Activated T-cell treated with anti-CD3 and anti-CD28 coated beads for 4 hours (primary cell): ENCODE measurements around the gene FAM174B.

Experiments used
- DNase-seq: peaks from one replicate; pipeline ENCODE4 v3.0.0-alpha.2; 2020

Gene FAM174B

GRCh38 chr15:92599394-92599970 is 56.1 kb downstream of the FAM174B start:
- no peak for DNase-seq

GRCh38 chr15:92597548-92597947 is 58.0 kb downstream of the FAM174B start:
- DNase-seq, result no peak

GRCh38 chr15:92596623-92597022 is 59.0 kb downstream of the FAM174B start:
- DNase-seq, result no peak

GRCh38 chr15:92595506-92596381 is 59.8 kb downstream of the FAM174B start:
- DNase-seq, result no peak

GRCh38 chr15:92591275-92591674 is 64.3 kb downstream of the FAM174B start:
- no peak for DNase-seq

GRCh38 chr15:92586966-92587365 is 68.6 kb downstream of the FAM174B start:
- no peak for DNase-seq

GRCh38 chr15:92586383-92586942 is 69.1 kb downstream of the FAM174B start:
- DNase-seq, result no peak

- no peak for DNase-seq
These were observed 71.5 kb downstream of the FAM174B start for GRCh38 chr15:92584105-92584504.

GRCh38 chr15:92583096-92584034 is 72.2 kb downstream of the FAM174B start:
- DNase-seq, result no peak

- DNase-seq, result no peak
These were observed 73.4 kb downstream of the FAM174B start for GRCh38 chr15:92582206-92582605.

- no peak for DNase-seq
These were observed 74.6 kb downstream of the FAM174B start for GRCh38 chr15:92580933-92581445.

GRCh38 chr15:92580521-92580920 is 75.1 kb downstream of the FAM174B start:
- no peak for DNase-seq

GRCh38 chr15:92579931-92580470 is 75.6 kb downstream of the FAM174B start:
- no peak for DNase-seq

- DNase-seq, result no peak
These were observed 76.1 kb downstream of the FAM174B start for GRCh38 chr15:92579486-92579885.

- no peak for DNase-seq
These were observed 77.3 kb downstream of the FAM174B start for GRCh38 chr15:92578096-92578835.

GRCh38 chr15:92576597-92577200 is 78.9 kb downstream of the FAM174B start:
- no peak for DNase-seq

- DNase-seq, result no peak
These were observed 81.0 kb downstream of the FAM174B start for GRCh38 chr15:92574566-92574965.

- DNase-seq, result no peak
These were observed 81.4 kb downstream of the FAM174B start for GRCh38 chr15:92574161-92574560.

- DNase-seq, result no peak
These were observed 83.8 kb downstream of the FAM174B start for GRCh38 chr15:92571824-92572223.

- DNase-seq, result no peak
These were observed 85.2 kb downstream of the FAM174B start for GRCh38 chr15:92570391-92570790.

GRCh38 chr15:92569778-92570177 is 85.8 kb downstream of the FAM174B start:
- DNase-seq, result no peak
